ENCODE measurements around the gene MYL6B. TPM values are rescaled to one million over a fixed set of nuclear protein-coding genes. Genes with fewer than 3 reads are reported as not detected.
"Not testable (repeated sequence)": the region's sequence is repeated elsewhere in the genome, so short reads cannot be mapped to it uniquely, and the experiment has no call there.

MYL6B gene
- total RNA-seq, 1 experiment from 2014 or later = 66.5 TPM

- ATAC-seq (no peak), DNase-seq (ENCODE audit: low read depth, low spot score) (peak; percentile 65)
- Histone ChIP-seq H3K27ac (ENCODE audit: low read length) (peak overlapping the region; percentile 2; the same call in 1 of the 2 replicates), H3K36me3 (ENCODE audit: control insufficient read depth, insufficient read depth, low read length) (peaks cover 4% of the 10 kb centered on the region; the same call in 1 of the 2 replicates), H3K27me3 (ENCODE audit: control insufficient read depth, insufficient read depth, low read length) (no peaks in the 10 kb centered on the region), H3K4me3 (ENCODE audit: low read depth in 2 of 2, low read length in 2 of 2) (no peak overlapping the region), H3K4me1 (ENCODE audit: control insufficient read depth, insufficient read depth, low read length) (peaks cover under 1% of the 10 kb centered on the region; the same call in 1 of the 2 replicates), H3K9me3 (ENCODE audit: control insufficient read depth, insufficient read depth, low read depth, low read length) (no peaks in the 10 kb centered on the region)
- ChIA-PET POLR2A (interaction anchor here (0.6 kb wide), 1 partner anchor 9 kb away, joined by 3 read pairs; no protein-coding TSS in a partner anchor), CTCF (interaction anchor here (1.1 to 1.4 kb wide), 2 partner anchors 13 to 29 kb away, joined by 3 to 5 read pairs; partner anchors contain the start of gene RNF41)
- TF ChIP-seq CTCF (IDR thresholded peaks at IDR 0.05) = peak; percentile 83
- TF ChIP-seq TCF7L2 (IDR thresholded peaks at IDR 0.05; ENCODE audit: low read depth, low read length) = no peak
- in situ Hi-C loops (cut with HindIII; ENCODE audit: low pct_unique_long_range_greater_than_20kb, low sequenced_read_pairs) = no loop called here
- intact Hi-C loops (cut with micrococcal nuclease; ENCODE audit: unreplicated experiment) = loop anchor here (2.0 kb wide), 1 partner anchor 32 kb away; the partner anchor contains the start of gene NABP2
- no TSS peak for BruUV-seq (replicated peaks)
Measured at GRCh38 chr12:56193025-56193578, 40.7 kb downstream of the MYL6B start.

DNA sequence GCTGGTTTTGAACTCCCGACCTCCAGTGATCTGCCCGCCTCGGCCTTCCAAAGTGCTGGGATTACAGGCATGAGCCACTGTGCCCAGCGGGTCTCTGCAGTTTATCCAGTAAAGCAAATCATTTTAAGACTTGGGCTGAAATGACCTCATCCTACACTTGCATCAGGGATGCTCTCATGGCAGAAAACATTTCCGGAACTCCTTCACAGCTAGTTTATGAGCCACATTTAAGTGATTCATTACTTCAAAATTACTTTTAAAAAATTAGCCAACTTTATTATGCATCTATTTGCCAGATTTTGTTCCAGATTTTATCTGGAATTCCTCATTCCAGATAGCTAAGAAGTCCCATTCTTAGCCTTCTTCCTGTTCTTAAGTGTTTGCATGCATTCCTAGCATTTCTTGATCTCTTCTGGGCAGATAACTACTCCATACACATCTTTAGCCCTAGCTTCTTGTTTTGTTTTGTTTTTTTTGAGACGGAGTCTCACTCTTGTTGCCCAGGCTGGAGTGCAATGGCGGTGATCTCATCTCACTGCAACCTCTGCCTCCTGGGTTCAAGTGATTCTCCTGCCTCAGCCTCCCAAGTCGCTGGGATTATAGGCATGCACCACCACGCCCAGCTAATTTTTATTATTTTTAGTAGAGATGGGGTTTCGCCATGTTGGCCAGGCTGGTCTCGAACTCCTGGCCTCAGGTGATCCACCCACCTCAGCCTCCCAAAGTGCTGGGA is 44.6 kb downstream of the MYL6B start:
- in situ Hi-C loops (cut with HindIII; ENCODE audit: low pct_unique_long_range_greater_than_20kb, low sequenced_read_pairs); DNase-seq (ENCODE audit: low read depth, low spot score); BruUV-seq (replicated peaks); H3K27ac ChIP-seq (ENCODE audit: low read length); H3K27me3 ChIP-seq (ENCODE audit: control insufficient read depth, insufficient read depth, low read length); intact Hi-C loops (cut with micrococcal nuclease; ENCODE audit: unreplicated experiment); ATAC-seq; H3K4me1 ChIP-seq (ENCODE audit: control insufficient read depth, insufficient read depth, low read length); H3K9me3 ChIP-seq (ENCODE audit: control insufficient read depth, insufficient read depth, low read depth, low read length); H3K4me3 ChIP-seq (ENCODE audit: low read depth in 2 of 2, low read length in 2 of 2); CTCF ChIA-PET; H3K36me3 ChIP-seq (ENCODE audit: control insufficient read depth, insufficient read depth, low read length): not testable (repeated sequence)
- POLR2A ChIA-PET = interaction anchor here (0.7 kb wide), 1 partner anchor 93 kb away, joined by 15 read pairs; the partner anchor contains the start of gene PA2G4

DNA sequence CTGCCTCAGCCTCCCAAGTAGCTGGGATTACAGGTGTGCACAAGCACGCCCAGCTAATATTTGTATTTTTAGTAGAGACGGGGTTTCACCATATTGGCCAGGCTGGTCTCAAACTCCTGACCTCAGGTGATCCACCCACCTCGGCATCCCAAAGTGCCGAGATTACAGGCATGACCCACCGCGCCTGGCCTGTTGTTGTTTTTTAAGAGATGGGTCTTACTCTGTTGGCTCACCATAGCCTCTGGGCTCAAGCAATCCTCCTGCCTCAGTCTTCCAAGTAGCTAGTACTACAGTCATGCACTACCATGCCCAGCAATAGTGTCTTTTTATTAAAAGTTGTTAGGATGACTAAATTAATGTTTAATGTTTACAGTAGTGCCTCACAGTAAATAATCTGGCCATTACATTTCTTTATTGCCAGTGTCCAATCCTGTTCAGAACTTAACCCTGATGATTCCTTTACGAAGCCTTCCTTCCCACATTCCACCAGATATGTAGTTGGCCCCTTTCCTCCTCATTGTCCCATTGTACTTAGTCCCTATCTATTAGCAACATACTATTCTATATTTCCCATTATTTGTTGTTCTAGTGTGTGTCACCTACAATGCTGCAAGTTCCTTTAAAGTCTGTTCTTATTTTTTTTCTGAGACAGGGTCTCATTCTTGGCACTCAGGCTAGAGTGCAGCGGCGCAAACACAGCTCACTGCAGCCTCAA is 45.7 kb downstream of the MYL6B start:
- TF ChIP-seq CTCF (IDR thresholded peaks at IDR 0.05) = no peak
- TF ChIP-seq, protein P1, sequence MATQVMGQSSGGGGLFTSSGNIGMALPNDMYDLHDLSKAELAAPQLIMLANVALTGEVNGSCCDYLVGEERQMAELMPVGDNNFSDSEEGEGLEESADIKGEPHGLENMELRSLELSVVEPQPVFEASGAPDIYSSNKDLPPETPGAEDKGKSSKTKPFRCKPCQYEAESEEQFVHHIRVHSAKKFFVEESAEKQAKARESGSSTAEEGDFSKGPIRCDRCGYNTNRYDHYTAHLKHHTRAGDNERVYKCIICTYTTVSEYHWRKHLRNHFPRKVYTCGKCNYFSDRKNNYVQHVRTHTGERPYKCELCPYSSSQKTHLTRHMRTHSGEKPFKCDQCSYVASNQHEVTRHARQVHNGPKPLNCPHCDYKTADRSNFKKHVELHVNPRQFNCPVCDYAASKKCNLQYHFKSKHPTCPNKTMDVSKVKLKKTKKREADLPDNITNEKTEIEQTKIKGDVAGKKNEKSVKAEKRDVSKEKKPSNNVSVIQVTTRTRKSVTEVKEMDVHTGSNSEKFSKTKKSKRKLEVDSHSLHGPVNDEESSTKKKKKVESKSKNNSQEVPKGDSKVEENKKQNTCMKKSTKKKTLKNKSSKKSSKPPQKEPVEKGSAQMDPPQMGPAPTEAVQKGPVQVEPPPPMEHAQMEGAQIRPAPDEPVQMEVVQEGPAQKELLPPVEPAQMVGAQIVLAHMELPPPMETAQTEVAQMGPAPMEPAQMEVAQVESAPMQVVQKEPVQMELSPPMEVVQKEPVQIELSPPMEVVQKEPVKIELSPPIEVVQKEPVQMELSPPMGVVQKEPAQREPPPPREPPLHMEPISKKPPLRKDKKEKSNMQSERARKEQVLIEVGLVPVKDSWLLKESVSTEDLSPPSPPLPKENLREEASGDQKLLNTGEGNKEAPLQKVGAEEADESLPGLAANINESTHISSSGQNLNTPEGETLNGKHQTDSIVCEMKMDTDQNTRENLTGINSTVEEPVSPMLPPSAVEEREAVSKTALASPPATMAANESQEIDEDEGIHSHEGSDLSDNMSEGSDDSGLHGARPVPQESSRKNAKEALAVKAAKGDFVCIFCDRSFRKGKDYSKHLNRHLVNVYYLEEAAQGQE (IDR thresholded peaks at IDR 0.05; ENCODE audit: insufficient read depth in 1 of 2, low read depth in 2 of 2, low read length in 1 of 2) = no peak
- no peak for TF ChIP-seq POLR2AphosphoS5 (IDR thresholded peaks at IDR 0.05; ENCODE audit: low read depth, low read length)
- TF ChIP-seq TCF7L2 (IDR thresholded peaks at IDR 0.05; ENCODE audit: low read depth, low read length) = no peak
- TF ChIP-seq SIN3A (IDR thresholded peaks at IDR 0.05; ENCODE audit: borderline replicate concordance, insufficient read depth, low read depth, low read length) = no peak
- no peaks in the 10 kb centered on the region for H3K9me3 ChIP-seq (ENCODE audit: control insufficient read depth, insufficient read depth, low read depth, low read length)
- POLR2A ChIA-PET = no interaction called here
- H3K27me3 ChIP-seq (ENCODE audit: control insufficient read depth, insufficient read depth, low read length) = no peaks in the 10 kb centered on the region
- no TSS peak for BruUV-seq (replicated peaks)
- H3K4me1 ChIP-seq (ENCODE audit: control insufficient read depth, insufficient read depth, low read length) = peaks cover 3% of the 10 kb centered on the region; the same call in 1 of the 2 replicates
- in situ Hi-C loops (cut with HindIII; ENCODE audit: low pct_unique_long_range_greater_than_20kb, low sequenced_read_pairs) (no loop called here), intact Hi-C loops (cut with micrococcal nuclease; ENCODE audit: unreplicated experiment) (no loop called here)
- CTCF ChIA-PET = no interaction called here
- H3K27ac ChIP-seq (ENCODE audit: low read length) = no peak overlapping the region
- ATAC-seq = no peak
- no peak overlapping the region for H3K4me3 ChIP-seq (ENCODE audit: low read depth in 2 of 2, low read length in 2 of 2)
- no peaks in the 10 kb centered on the region for H3K36me3 ChIP-seq (ENCODE audit: control insufficient read depth, insufficient read depth, low read length)
- DNase-seq (ENCODE audit: low read depth, low spot score) = no peak

Measured in Panc1 (cell line).